Gastroesophageal sphincter (tissue), 3 donors: ENCODE data around the gene SLK.

Source experiments
- EP300 ChIP-seq: sonication (generic); formaldehyde crosslinking; IDR thresholded peaks from one replicate; pipeline ENCODE4 v1.6.1; 2017; ENCODE audit warnings: antibody characterized with exemption, mild to moderate bottlenecking
- TF ChIP-seq, protein P1 (sequence below), 4 experiments: fragments of 200-600 bp in 2 of 4; fragments of 450-650 bp in 2 of 4; sonication (generic) in 1 of 4; IDR thresholded peaks; one replicate each; pipeline ENCODE4 v1.5.1; 2017 to 2019; ENCODE audit warnings: antibody characterized with exemption in 4 of 4, mild to moderate bottlenecking in 2 of 4, moderate library complexity in 2 of 4

DNA sequence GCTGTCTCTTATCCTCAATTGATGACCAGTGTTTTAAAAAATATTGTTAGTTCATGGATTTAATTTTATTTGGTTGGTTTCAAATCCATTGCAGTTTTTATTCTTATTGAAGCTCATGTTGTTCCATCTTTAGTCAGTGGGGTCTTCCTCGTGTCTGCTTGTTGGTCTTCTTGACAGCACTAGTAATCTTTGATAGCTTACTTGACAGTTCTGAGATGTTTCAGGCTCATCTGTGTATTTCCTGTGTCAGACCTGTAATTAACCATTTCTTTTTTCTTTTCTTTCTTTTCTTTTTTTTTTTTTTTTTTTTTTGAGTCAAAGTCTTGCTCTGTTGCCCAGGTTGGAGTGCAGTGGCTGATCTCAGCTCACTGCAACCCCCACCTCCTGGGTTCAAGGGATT, 28.2 kb downstream of the SLK start:
- TF ChIP-seq, protein P1, sequence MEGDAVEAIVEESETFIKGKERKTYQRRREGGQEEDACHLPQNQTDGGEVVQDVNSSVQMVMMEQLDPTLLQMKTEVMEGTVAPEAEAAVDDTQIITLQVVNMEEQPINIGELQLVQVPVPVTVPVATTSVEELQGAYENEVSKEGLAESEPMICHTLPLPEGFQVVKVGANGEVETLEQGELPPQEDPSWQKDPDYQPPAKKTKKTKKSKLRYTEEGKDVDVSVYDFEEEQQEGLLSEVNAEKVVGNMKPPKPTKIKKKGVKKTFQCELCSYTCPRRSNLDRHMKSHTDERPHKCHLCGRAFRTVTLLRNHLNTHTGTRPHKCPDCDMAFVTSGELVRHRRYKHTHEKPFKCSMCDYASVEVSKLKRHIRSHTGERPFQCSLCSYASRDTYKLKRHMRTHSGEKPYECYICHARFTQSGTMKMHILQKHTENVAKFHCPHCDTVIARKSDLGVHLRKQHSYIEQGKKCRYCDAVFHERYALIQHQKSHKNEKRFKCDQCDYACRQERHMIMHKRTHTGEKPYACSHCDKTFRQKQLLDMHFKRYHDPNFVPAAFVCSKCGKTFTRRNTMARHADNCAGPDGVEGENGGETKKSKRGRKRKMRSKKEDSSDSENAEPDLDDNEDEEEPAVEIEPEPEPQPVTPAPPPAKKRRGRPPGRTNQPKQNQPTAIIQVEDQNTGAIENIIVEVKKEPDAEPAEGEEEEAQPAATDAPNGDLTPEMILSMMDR (IDR thresholded peaks at IDR 0.05): no peak
- no peak for TF ChIP-seq EP300
